H9 (cell line): ENCODE data around the gene MEGF10. TPM values are rescaled to one million over a fixed set of nuclear protein-coding genes. Genes with fewer than 3 reads are reported as not detected.

ENCODE experiments used
- DNase-seq: peaks from one replicate; pipeline ENCODE4 v3.0.0-alpha.2; 2017
- H2AFZ ChIP-seq: one replicate; pipeline ENCODE4 v1.6.1; 2013; ENCODE audit warnings: mild to moderate bottlenecking, low read length, control low read depth, moderate library complexity
- H2AK5ac ChIP-seq: 2 replicates; pipeline ENCODE4 v1.6.1; 2013; ENCODE audit warnings: low read length, control low read depth, mixed read lengths; ENCODE audit not compliant: insufficient read length
- H2BK120ac ChIP-seq: one replicate; pipeline ENCODE4 v1.6.1; 2013; ENCODE audit warnings: low read depth, mild to moderate bottlenecking, low read length, control low read depth, inconsistent platforms; ENCODE audit not compliant: poor library complexity, severe bottlenecking
- H2BK12ac ChIP-seq: 2 replicates; pipeline ENCODE4 v1.6.1; 2013; ENCODE audit warnings: low read length, control low read depth, mixed read lengths, low read depth; ENCODE audit not compliant: insufficient read length
- H2BK15ac ChIP-seq: 2 replicates; pipeline ENCODE4 v1.6.1; 2013; ENCODE audit warnings: low read depth, low read length, control low read depth
- H2BK20ac ChIP-seq: one replicate; pipeline ENCODE4 v1.6.1; 2013; ENCODE audit warnings: low read depth, mild to moderate bottlenecking, low read length, control low read depth, inconsistent platforms; ENCODE audit not compliant: poor library complexity, severe bottlenecking
- H2BK5ac ChIP-seq: 2 replicates; pipeline ENCODE4 v1.6.1; 2013; ENCODE audit warnings: low read length, control low read depth, mixed read lengths; ENCODE audit not compliant: insufficient read length
- H3K14ac ChIP-seq: 2 replicates; pipeline ENCODE4 v1.6.1; 2013; ENCODE audit warnings: low read length, control low read depth; ENCODE audit not compliant: insufficient read depth
- H3K18ac ChIP-seq: 2 replicates; pipeline ENCODE4 v1.6.1; 2013; ENCODE audit warnings: low read depth, mild to moderate bottlenecking, mixed read lengths, low read length, control low read depth; ENCODE audit not compliant: insufficient read length
- H3K23ac ChIP-seq: 2 replicates; pipeline ENCODE4 v1.6.1; 2013; ENCODE audit warnings: low read length, control low read depth, mixed read lengths, low read depth; ENCODE audit not compliant: insufficient read length
- H3K23me2 ChIP-seq: 2 replicates; pipeline ENCODE4 v1.6.1; 2013; ENCODE audit warnings: low read depth, mild to moderate bottlenecking, mixed read lengths, low read length, control low read depth; ENCODE audit not compliant: insufficient read length, poor library complexity, severe bottlenecking
- H3K27ac ChIP-seq: 2 replicates; pipeline ENCODE4 v1.5.1; 2013; ENCODE audit warnings: low read length, control low read depth, mixed read lengths, low read depth; ENCODE audit not compliant: insufficient read length
- H3K27me3 ChIP-seq: 2 replicates; pipeline ENCODE4 v1.6.1; 2013; ENCODE audit warnings: low read length, control low read depth, inconsistent platforms; ENCODE audit not compliant: insufficient read depth
- H3K4ac ChIP-seq: 2 replicates; pipeline ENCODE4 v1.6.1; 2013; ENCODE audit warnings: low read depth, mild to moderate bottlenecking, control low read depth, inconsistent platforms, low read length, moderate library complexity
- H3K4me1 ChIP-seq: 2 replicates; pipeline ENCODE4 v1.6.1; 2013; ENCODE audit warnings: low read length, control low read depth, inconsistent platforms; ENCODE audit not compliant: insufficient read depth
- H3K4me2 ChIP-seq: 2 replicates; pipeline ENCODE4 v1.6.1; 2013; ENCODE audit warnings: low read length, control low read depth, mixed read lengths; ENCODE audit not compliant: insufficient read length, insufficient read depth
- H3K56ac ChIP-seq: 2 replicates; pipeline ENCODE4 v1.6.1; 2013; ENCODE audit warnings: low read depth, mild to moderate bottlenecking, mixed read lengths, low read length, control low read depth; ENCODE audit not compliant: insufficient read length
- H3K79me1 ChIP-seq: 2 replicates; pipeline ENCODE4 v1.6.1; 2013; ENCODE audit warnings: low read depth, mild to moderate bottlenecking, moderate library complexity, low read length, control low read depth, inconsistent platforms; ENCODE audit not compliant: insufficient read depth, poor library complexity, severe bottlenecking
- H3K79me2 ChIP-seq: 2 replicates; pipeline ENCODE4 v1.6.1; 2013; ENCODE audit warnings: low read length, control low read depth, inconsistent platforms; ENCODE audit not compliant: insufficient read depth
- H3K9ac ChIP-seq: 2 replicates; pipeline ENCODE4 v1.6.1; 2013; ENCODE audit warnings: low read length, control low read depth, mixed read lengths; ENCODE audit not compliant: insufficient read length; ENCODE audit errors: extremely low read depth
- H3K9me3 ChIP-seq: one replicate; pipeline ENCODE4 v1.6.1; 2013; ENCODE audit warnings: low read depth, low read length, inconsistent platforms; ENCODE audit not compliant: control insufficient read depth
- H3T11ph ChIP-seq: one replicate; pipeline ENCODE4 v1.6.1; 2013; ENCODE audit warnings: mild to moderate bottlenecking, low read length, control low read depth, inconsistent platforms
- H4K20me1 ChIP-seq: one replicate; pipeline ENCODE4 v1.6.1; 2013; ENCODE audit not compliant: control insufficient read depth, insufficient read length, insufficient read depth
- H4K5ac ChIP-seq: 2 replicates; pipeline ENCODE4 v1.6.1; 2013; ENCODE audit warnings: low read depth, mild to moderate bottlenecking, mixed read lengths, low read length, control low read depth; ENCODE audit not compliant: insufficient read length
- H4K8ac ChIP-seq: replicated peaks from 2 replicates; pipeline ENCODE4 v1.6.1; 2013; ENCODE audit warnings: low read length, control low read depth, mixed read lengths, low read depth; ENCODE audit not compliant: insufficient read length
- H4K91ac ChIP-seq: 2 replicates; pipeline ENCODE4 v1.6.1; 2013; ENCODE audit warnings: low read depth, mild to moderate bottlenecking, moderate library complexity, mixed read lengths, low read length, control low read depth; ENCODE audit not compliant: insufficient read length
- H3K27ac Mint-ChIP-seq, 3 experiments: 2 replicates in 2 of 3; 3 replicates in 1 of 3; pipeline ENCODE4 v1.8.0; 2020 to 2021; ENCODE audit warnings: mixed read lengths in 3 of 3, mild to moderate bottlenecking in 1 of 3, moderate library complexity in 1 of 3
- H3K27me3 Mint-ChIP-seq: 2 replicates; pipeline ENCODE4 v1.8.0; 2021; ENCODE audit warnings: low read depth, mild to moderate bottlenecking, moderate library complexity, mixed read lengths
- H3K36me3 Mint-ChIP-seq, 3 experiments: 2 replicates in 2 of 3; 3 replicates in 1 of 3; pipeline ENCODE4 v1.8.0; 2020 to 2021; ENCODE audit warnings: low read depth in 3 of 3, mixed read lengths in 3 of 3; ENCODE audit not compliant: insufficient read depth in 1 of 3
- H3K4me1 Mint-ChIP-seq, 2 experiments: 2 replicates each; pipeline ENCODE4 v1.8.0; 2020; ENCODE audit warnings: mixed read lengths in 2 of 2
- H3K4me3 Mint-ChIP-seq, 2 experiments: 2 replicates in 1 of 2; 3 replicates in 1 of 2; pipeline ENCODE4 v1.8.0; 2020 to 2021; ENCODE audit warnings: mild to moderate bottlenecking in 2 of 2, mixed read lengths in 2 of 2, moderate library complexity in 1 of 2
- H3K9me3 Mint-ChIP-seq, 2 experiments: 2 replicates in 1 of 2; 3 replicates in 1 of 2; pipeline ENCODE4 v1.8.0; 2020; ENCODE audit warnings: mild to moderate bottlenecking in 2 of 2, mixed read lengths in 2 of 2, moderate library complexity in 1 of 2
- CTCF ChIP-seq: fragments of 200-600 bp; sonication (generic); conservative IDR thresholded peaks from 3 replicates; pipeline ENCODE4 v1.8.0; 2021; ENCODE audit warnings: antibody characterized with exemption, mild to moderate bottlenecking
- WGBS: extraction: QIAGEN DNeasy Blood & Tissue Kit; methylation state at CpG from one replicate; pipeline ENCODE4 v1.1.7; 2013; ENCODE audit warnings: missing lambda C conversion rate, low lambda C conversion rate, mixed read lengths; ENCODE audit not compliant: insufficient read length; ENCODE audit errors: extremely low coverage; 5-methylcytosine and 5-hydroxymethylcytosine counted together
- total RNA-seq: library from RNA; stranded (reverse); gene quantifications from 2 replicates; pipeline ENCODE4 v1.2.1, GENCODE V29; 2021

The MEGF10 gene
- total RNA-seq, 1 experiment from 2014 or later, result 36.5 TPM

- no peaks in the 10 kb centered on the region for H3K27me3 ChIP-seq
- peak overlapping the region in 1 of 2 experiments; percentile 9; a peak in 1 of 5 replicates for H3K4me3 Mint-ChIP-seq
- H3T11ph ChIP-seq, result no peak overlapping the region
- no peak overlapping the region for H2AK5ac ChIP-seq
- peak overlapping the region; percentile 21 to 93 (median 71); a peak in 6 of 7 replicates for H3K27ac Mint-ChIP-seq
- no peak overlapping the region for H4K91ac ChIP-seq
- TF ChIP-seq CTCF, result no peak
- no peak overlapping the region for H3K4ac ChIP-seq
- no peak overlapping the region for H2BK20ac ChIP-seq
- H3K79me2 ChIP-seq, result no peaks in the 10 kb centered on the region
- H3K36me3 Mint-ChIP-seq, result peaks cover 8 to 28% (median 22%) of the 10 kb centered on the region in 3 experiments; a peak in 6 of 7 replicates
- no peak overlapping the region for H3K14ac ChIP-seq
- no peaks in the 10 kb centered on the region for H3K9me3 ChIP-seq
- H4K8ac ChIP-seq, result no peak overlapping the region
- no peak overlapping the region for H2AFZ ChIP-seq
- no peak overlapping the region for H3K56ac ChIP-seq
- no peaks in the 10 kb centered on the region for H3K23me2 ChIP-seq
- no peak overlapping the region for H3K9ac ChIP-seq
- H3K4me2 ChIP-seq, result no peak overlapping the region
- no peak overlapping the region for H2BK120ac ChIP-seq
- no peak overlapping the region for H3K27ac ChIP-seq
- DNase-seq, result no peak
- no peak overlapping the region for H3K23ac ChIP-seq
- H4K20me1 ChIP-seq, result no peaks in the 10 kb centered on the region
- H3K79me1 ChIP-seq, result no peaks in the 10 kb centered on the region
- WGBS, result 100% methylated on average over 1 of the region's 1 CpG
- no peak overlapping the region for H3K18ac ChIP-seq
- H2BK15ac ChIP-seq, result no peak overlapping the region
- no peak overlapping the region for H2BK12ac ChIP-seq
- peaks cover 60 to 70% of the 10 kb centered on the region in 2 experiments for H3K4me1 Mint-ChIP-seq
- no peak overlapping the region for H2BK5ac ChIP-seq
- H3K4me1 ChIP-seq, result peaks cover 16% of the 10 kb centered on the region
- no peaks in the 10 kb centered on the region for H3K27me3 Mint-ChIP-seq
- no peak overlapping the region for H4K5ac ChIP-seq
- no peaks in the 10 kb centered on the region for H3K9me3 Mint-ChIP-seq
These were observed 47.9 kb downstream of the MEGF10 start for GRCh38 chr5:127338501-127338900.
